GM19328 (cell line): ENCODE data around the gene SRCIN1.

ENCODE experiments used
- ATAC-seq: cut with Tn5 transposase; IDR thresholded peaks from one replicate; pipeline ENCODE4 v1.9.1; 2021; ENCODE audit warnings: mild to moderate bottlenecking, moderate library complexity; ENCODE audit not compliant: unreplicated experiment

The SRCIN1 gene

GRCh38 chr17:38600416-38600815 is 5.3 kb downstream of the SRCIN1 start:
- ATAC-seq: no peak

- no peak for ATAC-seq
These were observed 6.3 kb downstream of the SRCIN1 start for GRCh38 chr17:38599398-38599856.

GRCh38 chr17:38598995-38599394 is 6.8 kb downstream of the SRCIN1 start:
- ATAC-seq: no peak

GRCh38 chr17:38598536-38598935 is 7.2 kb downstream of the SRCIN1 start:
- ATAC-seq: no peak

- ATAC-seq: no peak
These were observed 8.4 kb downstream of the SRCIN1 start for GRCh38 chr17:38597375-38597774.

- ATAC-seq: no peak
These were observed 9.1 kb downstream of the SRCIN1 start for GRCh38 chr17:38596651-38597050.

- ATAC-seq: no peak
These were observed 9.9 kb downstream of the SRCIN1 start for GRCh38 chr17:38595892-38596291.

GRCh38 chr17:38594152-38594551 is 11.6 kb downstream of the SRCIN1 start:
- no peak for ATAC-seq

GRCh38 chr17:38592487-38592886 is 13.3 kb downstream of the SRCIN1 start:
- no peak for ATAC-seq

GRCh38 chr17:38591759-38592241 is 14.0 kb downstream of the SRCIN1 start:
- ATAC-seq: no peak

- ATAC-seq: no peak
These were observed 14.6 kb downstream of the SRCIN1 start for GRCh38 chr17:38590988-38591758.

GRCh38 chr17:38589462-38590114 is 16.2 kb downstream of the SRCIN1 start:
- ATAC-seq: no peak

GRCh38 chr17:38588788-38589174 is 17.0 kb downstream of the SRCIN1 start:
- no peak for ATAC-seq

GRCh38 chr17:38587947-38588787 is 17.6 kb downstream of the SRCIN1 start:
- ATAC-seq: no peak

- no peak for ATAC-seq
These were observed 18.5 kb downstream of the SRCIN1 start for GRCh38 chr17:38587203-38587602.

- no peak for ATAC-seq
These were observed 19.0 kb downstream of the SRCIN1 start for GRCh38 chr17:38586788-38587187.

GRCh38 chr17:38585918-38586529 is 19.7 kb downstream of the SRCIN1 start:
- ATAC-seq: no peak

- ATAC-seq: no peak
These were observed 20.5 kb downstream of the SRCIN1 start for GRCh38 chr17:38585056-38585917.

GRCh38 chr17:38584350-38584925 is 21.3 kb downstream of the SRCIN1 start:
- ATAC-seq: no peak
